Measurements from ENCODE around the gene CUTA. TPM values are rescaled to one million over a fixed set of nuclear protein-coding genes. Genes with fewer than 3 reads are reported as not detected.

The CUTA gene
- total and polyA plus RNA-seq, 2 of the 13 experiments (the other 11 are each of a cell fraction or from before 2014, with no cell fraction given), result 170 to 180 TPM

DNA sequence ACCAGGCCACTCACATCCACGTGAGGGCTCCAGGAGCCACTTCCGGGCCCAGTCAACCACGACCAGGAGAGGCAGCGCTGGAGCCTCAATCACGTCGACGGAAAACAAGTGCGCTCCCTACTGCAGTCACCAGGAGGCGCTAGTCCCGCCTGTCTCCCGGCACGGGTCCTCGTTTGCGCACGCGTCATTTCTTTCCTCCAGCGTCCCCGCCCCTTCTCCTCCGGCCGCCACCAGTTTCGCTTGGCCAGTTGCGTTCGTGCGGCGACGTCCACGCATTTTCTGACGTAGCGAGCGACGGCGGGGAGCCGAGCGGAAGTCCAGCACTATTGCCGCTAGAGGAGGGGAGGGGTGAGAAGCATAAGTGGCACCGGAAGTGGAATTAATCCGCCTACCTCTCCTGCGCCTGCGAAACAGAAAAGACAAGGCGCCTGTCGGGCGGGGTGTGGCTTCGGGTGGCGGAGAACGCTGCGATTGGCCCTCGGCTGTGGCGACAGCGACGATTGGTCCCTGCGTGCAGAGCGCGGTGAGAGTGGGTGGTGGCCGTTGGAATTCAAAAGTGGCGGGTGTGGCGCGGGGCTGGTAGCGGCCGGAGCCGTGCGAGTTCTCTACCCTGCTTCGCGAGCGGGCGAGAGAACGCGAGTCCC, 26.5 kb downstream of the CUTA start, which contains the start of gene KIFC1 (continued):
- TF ChIP-seq ZNF318 (CRISPR knock-in tag; IDR thresholded peaks at IDR 0.05), result no peak
- peak; percentile 81 for TF ChIP-seq ZNF747 (CRISPR knock-in tag; IDR thresholded peaks at IDR 0.05; ENCODE audit: borderline replicate concordance)
- peak; percentile 58; the same call in 1 of the 2 replicates for TF ChIP-seq HNRNPL (IDR thresholded peaks at IDR 0.05; ENCODE audit: low read depth, low read length)
- TF ChIP-seq, protein P1, sequence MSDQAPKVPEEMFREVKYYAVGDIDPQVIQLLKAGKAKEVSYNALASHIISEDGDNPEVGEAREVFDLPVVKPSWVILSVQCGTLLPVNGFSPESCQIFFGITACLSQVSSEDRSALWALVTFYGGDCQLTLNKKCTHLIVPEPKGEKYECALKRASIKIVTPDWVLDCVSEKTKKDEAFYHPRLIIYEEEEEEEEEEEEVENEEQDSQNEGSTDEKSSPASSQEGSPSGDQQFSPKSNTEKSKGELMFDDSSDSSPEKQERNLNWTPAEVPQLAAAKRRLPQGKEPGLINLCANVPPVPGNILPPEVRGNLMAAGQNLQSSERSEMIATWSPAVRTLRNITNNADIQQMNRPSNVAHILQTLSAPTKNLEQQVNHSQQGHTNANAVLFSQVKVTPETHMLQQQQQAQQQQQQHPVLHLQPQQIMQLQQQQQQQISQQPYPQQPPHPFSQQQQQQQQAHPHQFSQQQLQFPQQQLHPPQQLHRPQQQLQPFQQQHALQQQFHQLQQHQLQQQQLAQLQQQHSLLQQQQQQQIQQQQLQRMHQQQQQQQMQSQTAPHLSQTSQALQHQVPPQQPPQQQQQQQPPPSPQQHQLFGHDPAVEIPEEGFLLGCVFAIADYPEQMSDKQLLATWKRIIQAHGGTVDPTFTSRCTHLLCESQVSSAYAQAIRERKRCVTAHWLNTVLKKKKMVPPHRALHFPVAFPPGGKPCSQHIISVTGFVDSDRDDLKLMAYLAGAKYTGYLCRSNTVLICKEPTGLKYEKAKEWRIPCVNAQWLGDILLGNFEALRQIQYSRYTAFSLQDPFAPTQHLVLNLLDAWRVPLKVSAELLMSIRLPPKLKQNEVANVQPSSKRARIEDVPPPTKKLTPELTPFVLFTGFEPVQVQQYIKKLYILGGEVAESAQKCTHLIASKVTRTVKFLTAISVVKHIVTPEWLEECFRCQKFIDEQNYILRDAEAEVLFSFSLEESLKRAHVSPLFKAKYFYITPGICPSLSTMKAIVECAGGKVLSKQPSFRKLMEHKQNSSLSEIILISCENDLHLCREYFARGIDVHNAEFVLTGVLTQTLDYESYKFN (CRISPR knock-in tag; conservative IDR thresholded peaks at IDR 0.05), result peak; percentile 77
- TF ChIP-seq ZSCAN30 (CRISPR knock-in tag; IDR thresholded peaks at IDR 0.05), result no peak
- TF ChIP-seq ZFP36L1 (CRISPR knock-in tag; IDR thresholded peaks at IDR 0.05), result peak; percentile 96; the same call in 1 of the 2 replicates
- peak; percentile 64 for TF ChIP-seq RARA (CRISPR knock-in tag; IDR thresholded peaks at IDR 0.05)
- TF ChIP-seq TERF1 (CRISPR knock-in tag; IDR thresholded peaks at IDR 0.05), result no peak
- TF ChIP-seq ZNF720 (CRISPR knock-in tag; IDR thresholded peaks at IDR 0.05), result 0 out of 2 replicates have a peak, but pooled peaks have one; percentile 19
- TF ChIP-seq ZBTB49 (CRISPR knock-in tag; IDR thresholded peaks at IDR 0.05; ENCODE audit: borderline replicate concordance), result no peak
- peak; percentile 83 for TF ChIP-seq ZNF766 (CRISPR knock-in tag; IDR thresholded peaks at IDR 0.05; ENCODE audit: borderline replicate concordance)
- TF ChIP-seq SOX6 (IDR thresholded peaks at IDR 0.05), result no peak
- peak; percentile 67; the same call in 1 of the 2 replicates for TF ChIP-seq SOX6 (CRISPR knock-in tag; IDR thresholded peaks at IDR 0.05)

Data from HepG2 (cell line).